ENCODE measurements around the gene ATP11A.

DNA sequence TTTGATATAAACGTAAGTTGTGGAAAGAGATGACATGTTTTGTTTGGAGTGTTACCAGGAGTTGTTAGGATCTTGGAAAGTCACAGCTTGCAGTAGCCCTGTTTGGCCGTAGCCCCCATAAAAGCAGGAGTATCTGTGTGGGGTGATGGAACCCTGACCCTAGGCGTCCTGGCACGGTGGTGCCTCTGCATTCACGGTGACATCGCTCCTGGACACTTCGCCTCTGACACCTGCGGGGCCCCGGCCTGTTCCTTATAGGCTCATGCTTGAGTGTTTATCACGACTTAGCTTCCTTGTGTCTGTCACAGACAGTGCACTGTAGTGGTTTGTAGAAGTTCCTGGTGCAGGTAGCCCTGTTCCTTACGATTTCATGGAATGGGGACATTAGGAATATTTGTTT, 74.2 kb downstream of the ATP11A start:
- TF ChIP-seq, protein P1, sequence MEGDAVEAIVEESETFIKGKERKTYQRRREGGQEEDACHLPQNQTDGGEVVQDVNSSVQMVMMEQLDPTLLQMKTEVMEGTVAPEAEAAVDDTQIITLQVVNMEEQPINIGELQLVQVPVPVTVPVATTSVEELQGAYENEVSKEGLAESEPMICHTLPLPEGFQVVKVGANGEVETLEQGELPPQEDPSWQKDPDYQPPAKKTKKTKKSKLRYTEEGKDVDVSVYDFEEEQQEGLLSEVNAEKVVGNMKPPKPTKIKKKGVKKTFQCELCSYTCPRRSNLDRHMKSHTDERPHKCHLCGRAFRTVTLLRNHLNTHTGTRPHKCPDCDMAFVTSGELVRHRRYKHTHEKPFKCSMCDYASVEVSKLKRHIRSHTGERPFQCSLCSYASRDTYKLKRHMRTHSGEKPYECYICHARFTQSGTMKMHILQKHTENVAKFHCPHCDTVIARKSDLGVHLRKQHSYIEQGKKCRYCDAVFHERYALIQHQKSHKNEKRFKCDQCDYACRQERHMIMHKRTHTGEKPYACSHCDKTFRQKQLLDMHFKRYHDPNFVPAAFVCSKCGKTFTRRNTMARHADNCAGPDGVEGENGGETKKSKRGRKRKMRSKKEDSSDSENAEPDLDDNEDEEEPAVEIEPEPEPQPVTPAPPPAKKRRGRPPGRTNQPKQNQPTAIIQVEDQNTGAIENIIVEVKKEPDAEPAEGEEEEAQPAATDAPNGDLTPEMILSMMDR (IDR thresholded peaks at IDR 0.05) = no peak
- no peak for TF ChIP-seq POLR2A (IDR thresholded peaks at IDR 0.05)
